Measurements from ENCODE around the gene COMMD1.

COMMD1 gene

DNA sequence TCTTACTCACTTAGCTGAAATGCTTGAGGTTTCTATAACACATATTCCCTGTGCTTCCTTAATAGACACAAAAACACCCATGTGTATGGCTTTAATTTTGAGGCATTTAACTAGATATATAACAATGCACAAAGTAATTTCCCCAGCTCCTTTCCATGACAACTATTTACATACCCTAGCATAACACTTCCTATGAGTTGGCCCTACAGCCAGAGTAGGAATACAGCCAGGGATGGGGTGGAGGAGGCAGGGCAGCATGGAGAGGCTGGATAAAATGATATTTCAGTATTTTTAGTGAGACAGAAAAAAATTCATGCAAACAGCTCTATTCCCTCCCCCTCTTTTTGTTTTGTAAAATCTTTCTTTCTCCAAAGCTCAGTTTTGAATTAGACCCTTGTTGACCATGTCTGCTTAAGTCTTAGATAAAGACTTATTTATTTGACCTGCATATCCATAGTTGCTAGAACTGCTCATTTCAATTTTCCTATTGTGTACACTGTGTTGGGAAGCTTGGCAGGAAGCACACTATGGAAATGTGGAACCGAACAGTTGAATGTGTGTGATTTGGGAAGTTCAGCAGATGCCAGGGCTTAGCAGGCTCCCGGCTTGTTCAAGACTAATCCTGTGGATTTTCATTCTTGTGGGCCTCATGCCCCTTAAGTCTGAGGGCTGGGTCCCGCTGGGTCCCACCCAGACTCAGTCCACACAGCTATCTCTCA lies 279.2 kb downstream of the COMMD1 start:
- no peak for DNase-seq
